Stimulated activated naive CD8-positive, alpha-beta T cell treated with anti-CD3 and anti-CD28 coated beads, Interleukin-15, amount 100 ng/mL, for 72 hours (primary cell): ENCODE data around the gene TMEM59L.

Experiments
- ATAC-seq: fragments of 150-1000 bp; cut with Tn5 transposase; 2 replicates; pipeline ENCODE4 v1.10.0; 2021; ENCODE audit warnings: mild to moderate bottlenecking, moderate library complexity
- DNase-seq, 2 donors: peaks; one replicate each; pipeline ENCODE4 v3.0.0; 2021 to 2022
- H3K27ac Mint-ChIP-seq, 2 donors: one replicate each; pipeline ENCODE4 v1.8.0; 2022; ENCODE audit warnings: mild to moderate bottlenecking in 2 of 2, mixed read lengths in 2 of 2, moderate library complexity in 2 of 2
- H3K27me3 Mint-ChIP-seq: one replicate; pipeline ENCODE4 v1.8.0; 2022; ENCODE audit warnings: mixed read lengths
- H3K4me1 Mint-ChIP-seq: one replicate; pipeline ENCODE4 v1.8.0; 2022; ENCODE audit warnings: mild to moderate bottlenecking, mixed read lengths
- H3K4me3 Mint-ChIP-seq, 2 donors: one replicate each; pipeline ENCODE4 v1.8.0; 2022; ENCODE audit warnings: mild to moderate bottlenecking in 2 of 2, mixed read lengths in 2 of 2, moderate library complexity in 1 of 2
- H3K9me3 Mint-ChIP-seq, 2 donors: one replicate each; pipeline ENCODE4 v1.8.0; 2022; ENCODE audit warnings: mixed read lengths in 2 of 2

Gene TMEM59L

GRCh38 chr19:18667531-18668251 lies 55.0 kb downstream of the TMEM59L start:
- no peak for DNase-seq
- ATAC-seq, result no peak
- no peaks in the 10 kb centered on the region for H3K27me3 Mint-ChIP-seq
- H3K27ac Mint-ChIP-seq, result no peak overlapping the region
- H3K9me3 Mint-ChIP-seq, result no peaks in the 10 kb centered on the region
- H3K4me3 Mint-ChIP-seq, result no peak overlapping the region
- H3K4me1 Mint-ChIP-seq, result peaks cover 26% of the 10 kb centered on the region

DNA sequence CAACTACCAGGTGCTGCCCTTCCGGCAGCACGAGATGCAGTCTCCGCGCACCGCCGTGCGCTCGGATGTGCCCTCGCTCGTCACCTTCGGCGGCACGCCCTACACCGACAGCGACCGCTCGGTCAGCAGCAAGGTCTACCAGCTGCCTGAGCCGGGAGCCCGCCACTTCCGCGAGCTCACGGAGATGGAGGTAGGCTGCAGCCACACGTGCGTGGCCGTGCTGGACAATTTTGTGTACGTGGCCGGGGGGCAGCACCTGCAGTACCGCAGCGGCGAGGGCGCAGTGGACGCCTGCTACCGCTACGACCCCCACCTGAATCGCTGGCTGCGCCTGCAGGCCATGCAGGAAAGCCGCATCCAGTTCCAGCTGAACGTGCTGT lies 55.6 kb downstream of the TMEM59L start:
- Mint-ChIP-seq H3K4me3 (no peak overlapping the region), H3K27me3 (no peaks in the 10 kb centered on the region), H3K27ac (no peak overlapping the region), H3K9me3 (no peaks in the 10 kb centered on the region), H3K4me1 (peaks cover 22% of the 10 kb centered on the region)
- ATAC-seq, result no peak
- DNase-seq, result no peak

DNA sequence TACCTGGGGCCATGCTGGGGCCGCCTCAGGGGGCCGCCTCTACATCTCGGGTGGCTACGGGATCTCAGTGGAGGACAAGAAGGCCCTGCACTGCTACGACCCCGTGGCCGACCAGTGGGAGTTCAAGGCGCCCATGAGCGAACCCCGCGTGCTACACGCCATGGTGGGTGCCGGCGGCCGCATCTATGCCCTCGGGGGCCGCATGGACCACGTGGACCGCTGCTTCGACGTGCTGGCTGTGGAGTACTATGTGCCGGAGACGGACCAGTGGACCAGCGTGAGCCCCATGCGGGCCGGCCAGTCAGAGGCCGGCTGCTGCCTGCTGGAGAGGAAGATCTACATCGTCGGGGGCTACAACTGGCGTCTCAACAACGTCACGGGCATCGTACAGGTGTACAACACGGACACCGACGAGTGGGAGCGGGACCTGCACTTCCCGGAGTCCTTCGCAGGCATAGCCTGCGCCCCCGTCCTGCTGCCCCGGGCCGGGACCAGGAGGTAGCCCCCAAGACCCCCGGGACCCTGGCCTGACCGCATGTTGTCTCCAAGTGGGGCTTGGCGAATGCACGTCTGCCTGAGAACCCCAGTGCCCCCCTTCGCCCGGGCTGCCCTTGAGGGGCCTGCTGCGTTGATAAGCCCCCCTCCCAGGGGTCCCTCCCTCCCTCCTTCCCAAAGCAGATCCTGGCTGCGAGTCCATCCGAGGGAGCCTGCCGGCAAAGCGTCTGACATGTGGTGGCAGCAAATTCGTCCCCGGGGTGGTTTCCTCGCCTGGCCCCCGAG lies 56.3 kb downstream of the TMEM59L start:
- H3K4me3 Mint-ChIP-seq, result no peak overlapping the region
- H3K27me3 Mint-ChIP-seq, result no peaks in the 10 kb centered on the region
- DNase-seq, result no peak
- H3K27ac Mint-ChIP-seq, result no peak overlapping the region
- H3K9me3 Mint-ChIP-seq, result no peaks in the 10 kb centered on the region
- peak; percentile 37 for ATAC-seq
- H3K4me1 Mint-ChIP-seq, result peaks cover 15% of the 10 kb centered on the region

DNA sequence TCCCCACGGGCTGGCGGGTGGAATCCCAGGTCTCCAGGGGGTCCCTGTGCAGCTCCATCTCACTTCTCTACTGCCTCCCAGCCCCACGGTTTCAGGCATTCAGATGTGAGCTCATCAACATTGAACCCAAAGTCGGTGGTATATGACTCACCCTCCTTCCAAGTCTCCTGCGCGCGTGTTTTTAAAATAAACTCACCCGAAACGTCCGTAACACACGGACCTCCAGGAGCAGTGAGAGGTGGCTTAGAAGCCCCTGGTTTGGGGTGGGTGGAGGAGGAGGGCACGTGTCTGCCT lies 56.8 kb downstream of the TMEM59L start:
- H3K27ac Mint-ChIP-seq, result no peak overlapping the region
- DNase-seq (no peak), ATAC-seq (no peak)
- no peaks in the 10 kb centered on the region for H3K9me3 Mint-ChIP-seq
- H3K27me3 Mint-ChIP-seq, result no peaks in the 10 kb centered on the region
- peaks cover 10% of the 10 kb centered on the region for H3K4me1 Mint-ChIP-seq
- no peak overlapping the region for H3K4me3 Mint-ChIP-seq

DNA sequence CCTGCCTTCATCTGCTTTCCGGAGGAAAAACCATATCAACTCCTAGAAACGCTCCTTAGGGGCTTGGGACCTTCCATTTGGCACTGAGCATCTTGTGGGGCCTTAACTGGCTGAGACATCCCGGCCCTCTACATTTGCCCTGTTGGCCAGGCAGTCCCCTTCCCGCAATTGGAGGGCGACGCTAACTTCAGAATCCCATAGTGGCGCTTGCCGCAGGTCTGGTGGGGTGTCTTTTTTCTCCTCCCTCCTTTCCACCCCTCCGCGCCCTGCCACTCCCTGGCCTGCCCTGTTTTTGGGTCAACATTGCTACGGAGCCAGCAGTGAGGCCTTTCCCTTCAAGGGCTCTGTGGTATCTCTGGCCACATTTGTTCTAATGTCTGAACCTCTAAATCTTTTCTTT lies 57.2 kb downstream of the TMEM59L start:
- Mint-ChIP-seq H3K27me3 (no peaks in the 10 kb centered on the region), H3K9me3 (no peaks in the 10 kb centered on the region), H3K4me3 (no peak overlapping the region), H3K27ac (no peak overlapping the region), H3K4me1 (peaks cover 6% of the 10 kb centered on the region)
- ATAC-seq (no peak), DNase-seq (no peak)

GRCh38 chr19:18670312-18670711 lies 57.6 kb downstream of the TMEM59L start:
- no peak overlapping the region for H3K4me3 Mint-ChIP-seq
- peaks cover 2% of the 10 kb centered on the region for H3K4me1 Mint-ChIP-seq
- no peaks in the 10 kb centered on the region for H3K9me3 Mint-ChIP-seq
- no peak overlapping the region for H3K27ac Mint-ChIP-seq
- no peak for DNase-seq
- H3K27me3 Mint-ChIP-seq, result no peaks in the 10 kb centered on the region
- ATAC-seq, result no peak
